Peyer's patch (tissue), 4 donors: ENCODE data around the gene DLGAP1. TPM values are rescaled to one million over a fixed set of nuclear protein-coding genes. Genes with fewer than 3 reads are reported as not detected.

Experiments
- DNase-seq, 3 donors: peaks; one replicate each; pipeline ENCODE4 v3.0.0-alpha.2; 2017 to 2019
- H3K27ac ChIP-seq, 4 donors: fragments of 200-600 bp; sonication (generic); one replicate each; pipeline ENCODE4 v1.5.1; 2016 to 2019
- H3K27me3 ChIP-seq, 2 donors: fragments of 200-600 bp; sonication (generic); one replicate each; pipeline ENCODE4 v1.5.1; 2019
- H3K36me3 ChIP-seq, 3 donors: fragments of 200-600 bp; sonication (generic); one replicate each; pipeline ENCODE4 v1.5.1; 2016 to 2019
- H3K4me1 ChIP-seq, 4 donors: fragments of 200-600 bp; sonication (generic); one replicate each; pipeline ENCODE4 v1.5.1; 2016 to 2019
- H3K4me3 ChIP-seq, 4 donors: fragments of 200-600 bp; sonication (generic); 1 replicate in 3 of 4; 2 replicates in 1 of 4; pipeline ENCODE4 v1.5.1; 2016 to 2019; ENCODE audit warnings: mild to moderate bottlenecking in 1 of 4
- H3K9me3 ChIP-seq, 4 donors: fragments of 200-600 bp; sonication (generic); one replicate each; pipeline ENCODE4 v1.5.1; 2016 to 2019; ENCODE audit warnings: mild to moderate bottlenecking in 1 of 4
- CTCF ChIP-seq, 6 experiments: fragments of 450-650 bp in 4 of 6; fragments of 200-600 bp in 2 of 6; sonication (generic) in 1 of 6; IDR thresholded peaks; one replicate each; pipeline ENCODE4 v1.5.1; 2017 to 2019; ENCODE audit warnings: antibody characterized with exemption in 6 of 6, mild to moderate bottlenecking in 3 of 6, moderate library complexity in 1 of 6
- POLR2A ChIP-seq, 2 donors: fragments of 450-650 bp; IDR thresholded peaks; one replicate each; pipeline ENCODE4 v1.5.1; 2017; ENCODE audit warnings: antibody characterized with exemption in 2 of 2, mild to moderate bottlenecking in 2 of 2, moderate library complexity in 2 of 2
- total RNA-seq, 4 donors: library from RNA; depleted of rRNA; stranded (reverse); fragments of >200 nt; gene quantifications; one replicate each; pipeline ENCODE4 v1.1.0, GENCODE V29; 2016

Gene DLGAP1
- total RNA-seq, 4 donors from 2014 or later: 0.53 to 4.1 (median 2.1) TPM

- peaks cover 0 to 4% (median 0%) of the 10 kb centered on the region in 4 donors for H3K4me1 ChIP-seq
- no peak overlapping the region for H3K4me3 ChIP-seq
- H3K9me3 ChIP-seq: peaks cover 0 to 5% (median 0%) of the 10 kb centered on the region in 4 donors
- H3K27ac ChIP-seq: no peak overlapping the region
- H3K36me3 ChIP-seq: no peaks in the 10 kb centered on the region
- TF ChIP-seq POLR2A (IDR thresholded peaks at IDR 0.05) (no peak), CTCF (IDR thresholded peaks at IDR 0.05) (no peak)
- H3K27me3 ChIP-seq: no peaks in the 10 kb centered on the region
- no peak for DNase-seq
These were observed 926.9 kb downstream of the DLGAP1 start for GRCh38 chr18:3528231-3528630.

- H3K4me3 ChIP-seq: no peak overlapping the region
- no peaks in the 10 kb centered on the region for H3K36me3 ChIP-seq
- H3K9me3 ChIP-seq: peaks cover 0 to 5% (median 0%) of the 10 kb centered on the region in 4 donors
- DNase-seq: no peak
- H3K27me3 ChIP-seq: no peaks in the 10 kb centered on the region
- peaks cover 0 to 4% (median 0%) of the 10 kb centered on the region in 4 donors for H3K4me1 ChIP-seq
- H3K27ac ChIP-seq: peak overlapping the region in 2 of 4 donors; percentile 4 to 43
- TF ChIP-seq CTCF (IDR thresholded peaks at IDR 0.05) (no peak), POLR2A (IDR thresholded peaks at IDR 0.05) (no peak)
These were observed 928.4 kb downstream of the DLGAP1 start for GRCh38 chr18:3526421-3527354.

GRCh38 chr18:3525870-3526420, 929.2 kb downstream of the DLGAP1 start:
- TF ChIP-seq POLR2A (IDR thresholded peaks at IDR 0.05) (no peak), CTCF (IDR thresholded peaks at IDR 0.05) (no peak)
- DNase-seq: peak in 2 of 3 donors; percentile 54 to 63

GRCh38 chr18:3524706-3525105, 930.4 kb downstream of the DLGAP1 start:
- H3K36me3 ChIP-seq: no peaks in the 10 kb centered on the region
- peaks cover 0 to 4% (median 0%) of the 10 kb centered on the region in 4 donors for H3K4me1 ChIP-seq
- H3K4me3 ChIP-seq: no peak overlapping the region
- H3K9me3 ChIP-seq: peaks cover 0 to 5% (median 0%) of the 10 kb centered on the region in 4 donors
- H3K27me3 ChIP-seq: no peaks in the 10 kb centered on the region
- DNase-seq: no peak
- TF ChIP-seq POLR2A (IDR thresholded peaks at IDR 0.05) (no peak), CTCF (IDR thresholded peaks at IDR 0.05) (no peak)
- no peak overlapping the region for H3K27ac ChIP-seq

More at GRCh38 chr18:3525870-3526420, 929.2 kb downstream of the DLGAP1 start:
- Histone ChIP-seq H3K27ac (peak overlapping the region in 2 of 4 donors; percentile 4 to 43), H3K4me1 (peaks cover 0 to 4% (median 0%) of the 10 kb centered on the region in 4 donors), H3K4me3 (no peak overlapping the region), H3K36me3 (no peaks in the 10 kb centered on the region), H3K9me3 (peaks cover 0 to 5% (median 0%) of the 10 kb centered on the region in 4 donors), H3K27me3 (no peaks in the 10 kb centered on the region)

- TF ChIP-seq POLR2A (IDR thresholded peaks at IDR 0.05) (no peak), CTCF (IDR thresholded peaks at IDR 0.05) (no peak)
- peaks cover 0 to 5% (median 0%) of the 10 kb centered on the region in 4 donors for H3K9me3 ChIP-seq
These were observed 934.6 kb downstream of the DLGAP1 start for GRCh38 chr18:3520230-3521085.

More at GRCh38 chr18:3520230-3521085, 934.6 kb downstream of the DLGAP1 start:
- Histone ChIP-seq H3K27ac (no peak overlapping the region), H3K27me3 (no peaks in the 10 kb centered on the region), H3K4me1 (no peaks in the 10 kb centered on the region), H3K36me3 (no peaks in the 10 kb centered on the region), H3K4me3 (no peak overlapping the region)
- no peak for DNase-seq
